DOHH2 (cell line): Measurements from ENCODE around the gene ZNF354C.

ENCODE experiments used
- H3F3A ChIP-seq: fragments of 200-600 bp; sonication (generic), shearing (Covaris generic); 2 replicates; pipeline ENCODE4 v1.6.0; 2016; ENCODE audit warnings: antibody characterized with exemption, mild to moderate bottlenecking; ENCODE audit not compliant: control insufficient read depth, insufficient read depth
- H3K27ac ChIP-seq: fragments of 200-600 bp; sonication (generic); 2 replicates; pipeline ENCODE4 v1.5.1; 2014; ENCODE audit warnings: low read depth, mild to moderate bottlenecking, low read length, moderate library complexity
- H3K27me3 ChIP-seq: fragments of 200-600 bp; sonication (generic); 2 replicates; pipeline ENCODE4 v1.6.1; 2014; ENCODE audit warnings: mild to moderate bottlenecking, low read length, mixed read lengths; ENCODE audit not compliant: control insufficient read depth
- H3K36me3 ChIP-seq: fragments of 200-600 bp; sonication (generic); 2 replicates; pipeline ENCODE4 v1.6.1; 2014; ENCODE audit warnings: mild to moderate bottlenecking, low read length, moderate library complexity, mixed read lengths; ENCODE audit not compliant: control insufficient read depth
- H3K4me1 ChIP-seq: fragments of 200-600 bp; sonication (generic); 2 replicates; pipeline ENCODE4 v1.6.1; 2014; ENCODE audit warnings: mild to moderate bottlenecking, low read length, mixed read lengths; ENCODE audit not compliant: control insufficient read depth
- H3K4me2 ChIP-seq: fragments of 200-600 bp; sonication (generic); 2 replicates; pipeline ENCODE4 v1.6.0; 2014; ENCODE audit warnings: mild to moderate bottlenecking, low read length, moderate library complexity
- H3K4me3 ChIP-seq: fragments of 200-600 bp; sonication (generic); 2 replicates; pipeline ENCODE4 v1.5.1; 2014; ENCODE audit warnings: mild to moderate bottlenecking, low read length, mixed read lengths
- H3K79me2 ChIP-seq: fragments of 200-600 bp; sonication (generic); 2 replicates; pipeline ENCODE4 v1.6.1; 2014; ENCODE audit warnings: mild to moderate bottlenecking, low read length, mixed read lengths; ENCODE audit not compliant: control insufficient read depth
- H3K9me2 ChIP-seq: fragments of 200-600 bp; sonication (generic); replicated peaks from 2 replicates; pipeline ENCODE4 v1.6.1; 2014; ENCODE audit warnings: mild to moderate bottlenecking, low read length, mixed read lengths; ENCODE audit not compliant: control insufficient read depth
- H3K9me3 ChIP-seq: fragments of 200-600 bp; sonication (generic); 2 replicates; pipeline ENCODE4 v1.6.1; 2014; ENCODE audit warnings: antibody characterized with exemption, low read length, mixed read lengths; ENCODE audit not compliant: control insufficient read depth, insufficient read depth
- H4K20me1 ChIP-seq: fragments of 200-600 bp; sonication (generic); 2 replicates; pipeline ENCODE4 v1.6.0; 2014; ENCODE audit warnings: low read depth, mild to moderate bottlenecking, antibody characterized with exemption, low read length, moderate library complexity; ENCODE audit not compliant: control insufficient read depth, insufficient read depth
- CTCF ChIP-seq: fragments of 200-600 bp; sonication (generic); IDR thresholded peaks from one replicate; pipeline ENCODE4 v1.5.1; 2014; ENCODE audit warnings: antibody characterized with exemption, mild to moderate bottlenecking, low read depth, low read length; ENCODE audit not compliant: poor library complexity, severe bottlenecking
- EZH2phosphoT487 ChIP-seq: fragments of 200-600 bp; sonication (generic); IDR thresholded peaks from 2 replicates; pipeline ENCODE4 v1.6.1; 2017; ENCODE audit warnings: borderline replicate concordance, mild to moderate bottlenecking, antibody characterized with exemption, low read length, moderate library complexity, mixed read lengths

Gene ZNF354C

GRCh38 chr5:179129607-179130071 is 69.5 kb downstream of the ZNF354C start:
- no peaks in the 10 kb centered on the region for H3K79me2 ChIP-seq
- no peaks in the 10 kb centered on the region for H3K9me2 ChIP-seq
- peaks cover 8% of the 10 kb centered on the region; the same call in 1 of the 2 replicates for H3K9me3 ChIP-seq
- H3K27me3 ChIP-seq, result no peaks in the 10 kb centered on the region
- no peak for TF ChIP-seq EZH2phosphoT487
- no peak for TF ChIP-seq CTCF
- H3F3A ChIP-seq, result no peaks in the 10 kb centered on the region
- no peaks in the 10 kb centered on the region for H4K20me1 ChIP-seq
- no peak overlapping the region for H3K4me3 ChIP-seq
- H3K27ac ChIP-seq, result no peak overlapping the region
- no peaks in the 10 kb centered on the region for H3K4me1 ChIP-seq
- no peaks in the 10 kb centered on the region for H3K36me3 ChIP-seq
- no peak overlapping the region for H3K4me2 ChIP-seq

- no peaks in the 10 kb centered on the region for H3K36me3 ChIP-seq
- H3K27me3 ChIP-seq, result no peaks in the 10 kb centered on the region
- no peak overlapping the region for H3K4me2 ChIP-seq
- H4K20me1 ChIP-seq, result no peaks in the 10 kb centered on the region
- no peaks in the 10 kb centered on the region for H3K4me1 ChIP-seq
- TF ChIP-seq CTCF (no peak), EZH2phosphoT487 (no peak)
- H3K4me3 ChIP-seq, result no peak overlapping the region
- no peak overlapping the region for H3K27ac ChIP-seq
- H3K9me2 ChIP-seq, result no peaks in the 10 kb centered on the region
- H3F3A ChIP-seq, result no peaks in the 10 kb centered on the region
- H3K79me2 ChIP-seq, result no peaks in the 10 kb centered on the region
- peaks cover 3% of the 10 kb centered on the region; the same call in 1 of the 2 replicates for H3K9me3 ChIP-seq
Observed at GRCh38 chr5:179130101-179130681, 70.0 kb downstream of the ZNF354C start.

GRCh38 chr5:179131321-179131835 is 71.2 kb downstream of the ZNF354C start:
- no peak overlapping the region for H3K27ac ChIP-seq
- H3K4me1 ChIP-seq, result no peaks in the 10 kb centered on the region
- H3K9me2 ChIP-seq, result no peaks in the 10 kb centered on the region
- no peak overlapping the region for H3K4me3 ChIP-seq
- no peak for TF ChIP-seq CTCF
- no peak overlapping the region for H3K4me2 ChIP-seq
- no peaks in the 10 kb centered on the region for H3F3A ChIP-seq
- H3K36me3 ChIP-seq, result no peaks in the 10 kb centered on the region
- no peaks in the 10 kb centered on the region for H3K27me3 ChIP-seq
- no peaks in the 10 kb centered on the region; the same call in 1 of the 2 replicates for H3K9me3 ChIP-seq
- H4K20me1 ChIP-seq, result no peaks in the 10 kb centered on the region
- H3K79me2 ChIP-seq, result no peaks in the 10 kb centered on the region
